Activated CD4-positive, alpha-beta T cell treated with anti-CD3 and anti-CD28 coated beads, Interleukin-2, amount 10 ng/mL, durations not matched to agents 7 days and 5 days (primary cell): ENCODE data around the gene DEPDC5. TPM values are rescaled to one million over a fixed set of nuclear protein-coding genes. Genes with fewer than 3 reads are reported as not detected.
"Not testable (repeated sequence)": the region's sequence is repeated elsewhere in the genome, so short reads cannot be mapped to it uniquely, and the experiment has no call there.

Experiments used
- CTCF ChIA-PET: fragments of 350-600 bp; sonication (Branson Sonifier 250); formaldehyde crosslinking; loops from one replicate; lab custom pipeline; 2021; ENCODE audit warnings: antibody characterized with exemption; lab: Charles Lee
- POLR2A ChIA-PET: fragments of 350-600 bp; sonication (Branson Sonifier 250); formaldehyde crosslinking; loops from one replicate; lab custom pipeline; 2021; ENCODE audit warnings: antibody characterized with exemption; lab: Charles Lee
- DNase-seq: peaks from one replicate; pipeline ENCODE4 v3.0.0-alpha.2; 2020
- H3K27ac Mint-ChIP-seq: one replicate; pipeline ENCODE4 v1.8.0; 2021; ENCODE audit warnings: mild to moderate bottlenecking, moderate library complexity, mixed read lengths
- H3K27me3 Mint-ChIP-seq: one replicate; pipeline ENCODE4 v1.8.0; 2021; ENCODE audit warnings: mixed read lengths
- H3K36me3 Mint-ChIP-seq: one replicate; pipeline ENCODE4 v1.8.0; 2021; ENCODE audit warnings: low read depth, mixed read lengths
- H3K4me1 Mint-ChIP-seq: one replicate; pipeline ENCODE4 v1.8.0; 2021; ENCODE audit warnings: mixed read lengths
- H3K4me3 Mint-ChIP-seq: one replicate; pipeline ENCODE4 v1.8.0; 2021; ENCODE audit warnings: mild to moderate bottlenecking, moderate library complexity, mixed read lengths
- H3K9me3 Mint-ChIP-seq: one replicate; pipeline ENCODE4 v1.8.0; 2021; ENCODE audit warnings: mixed read lengths
- total RNA-seq, 2 experiments: library from RNA; stranded (reverse); gene quantifications; one replicate each; pipeline ENCODE4 v1.2.3, GENCODE V29; 2021

DEPDC5 gene
- total RNA-seq, 2 experiments from 2014 or later: 39.5 to 41.1 TPM

- no peak overlapping the region for H3K27ac Mint-ChIP-seq
- ChIA-PET POLR2A (no interaction called here), CTCF (interaction anchor here (0.5 kb wide), 1 partner anchor 38 kb away, joined by 4 read pairs; no protein-coding TSS in a partner anchor)
- peaks cover 34% of the 10 kb centered on the region for H3K36me3 Mint-ChIP-seq
- peaks cover 38% of the 10 kb centered on the region for H3K4me1 Mint-ChIP-seq
- H3K27me3 Mint-ChIP-seq: no peaks in the 10 kb centered on the region
- no peak for DNase-seq
- H3K9me3 Mint-ChIP-seq: no peaks in the 10 kb centered on the region
- no peak overlapping the region for H3K4me3 Mint-ChIP-seq
Observed at GRCh38 chr22:31736458-31736857, 17.4 kb upstream of the DEPDC5 start.

GRCh38 chr22:31737932-31738331 is 15.9 kb upstream of the DEPDC5 start:
- peaks cover 41% of the 10 kb centered on the region for H3K36me3 Mint-ChIP-seq
- H3K9me3 Mint-ChIP-seq: no peaks in the 10 kb centered on the region
- ChIA-PET POLR2A (interaction anchor here (0.6 kb wide), 2 partner anchors 11 to 25 kb away, joined by 3 to 7 read pairs; no protein-coding TSS in a partner anchor), CTCF (interaction anchor here (1.1 to 1.4 kb wide), 2 partner anchors 12 to 425 kb away, joined by 3 read pairs; no protein-coding TSS in a partner anchor)
- no peak for DNase-seq
- H3K27ac Mint-ChIP-seq: peak overlapping the region; percentile 47
- no peak overlapping the region for H3K4me3 Mint-ChIP-seq
- H3K27me3 Mint-ChIP-seq: no peaks in the 10 kb centered on the region
- H3K4me1 Mint-ChIP-seq: peaks cover 44% of the 10 kb centered on the region

- ChIA-PET POLR2A (interaction anchor here (0.6 kb wide), 1 partner anchor 10 kb away, joined by 3 read pairs; no protein-coding TSS in a partner anchor), CTCF (interaction anchor here (1.1 to 1.4 kb wide), 2 partner anchors 13 to 426 kb away, joined by 3 read pairs; no protein-coding TSS in a partner anchor)
- no peak for DNase-seq
- Mint-ChIP-seq H3K36me3 (peaks cover 38% of the 10 kb centered on the region), H3K27ac (peak overlapping the region; percentile 47), H3K27me3 (no peaks in the 10 kb centered on the region), H3K4me1 (peaks cover 43% of the 10 kb centered on the region), H3K4me3 (no peak overlapping the region), H3K9me3 (no peaks in the 10 kb centered on the region)
Observed at GRCh38 chr22:31738566-31738965, 15.3 kb upstream of the DEPDC5 start.

- Mint-ChIP-seq H3K9me3 (no peaks in the 10 kb centered on the region), H3K4me1 (peaks cover 42% of the 10 kb centered on the region), H3K27ac (no peak overlapping the region), H3K4me3 (no peak overlapping the region), H3K36me3 (peaks cover 35% of the 10 kb centered on the region), H3K27me3 (no peaks in the 10 kb centered on the region)
- ChIA-PET POLR2A (interaction anchor here (0.6 kb wide), 1 partner anchor 64 kb away, joined by 3 read pairs; no protein-coding TSS in a partner anchor), CTCF (no interaction called here)
- no peak for DNase-seq
Observed at GRCh38 chr22:31739795-31740201, 14.0 kb upstream of the DEPDC5 start.

- POLR2A ChIA-PET, H3K27me3 Mint-ChIP-seq, H3K9me3 Mint-ChIP-seq, DNase-seq, CTCF ChIA-PET, H3K27ac Mint-ChIP-seq, H3K4me3 Mint-ChIP-seq: not testable (repeated sequence)
- H3K36me3 Mint-ChIP-seq: peaks cover 33% of the 10 kb centered on the region
- peaks cover 41% of the 10 kb centered on the region for H3K4me1 Mint-ChIP-seq
Observed at GRCh38 chr22:31740314-31740713, 13.5 kb upstream of the DEPDC5 start.

- peak overlapping the region; percentile 33 for H3K27ac Mint-ChIP-seq
- ChIA-PET POLR2A (no interaction called here), CTCF (no interaction called here)
- H3K4me1 Mint-ChIP-seq: peaks cover 44% of the 10 kb centered on the region
- peaks cover 33% of the 10 kb centered on the region for H3K36me3 Mint-ChIP-seq
- H3K4me3 Mint-ChIP-seq: no peak overlapping the region
- no peak for DNase-seq
- H3K9me3 Mint-ChIP-seq: no peaks in the 10 kb centered on the region
- no peaks in the 10 kb centered on the region for H3K27me3 Mint-ChIP-seq
Observed at GRCh38 chr22:31742115-31742514, 11.7 kb upstream of the DEPDC5 start.

GRCh38 chr22:31742682-31743081 is 11.1 kb upstream of the DEPDC5 start:
- no peaks in the 10 kb centered on the region for H3K27me3 Mint-ChIP-seq
- ChIA-PET CTCF (no interaction called here), POLR2A (no interaction called here)
- no peak for DNase-seq
- H3K27ac Mint-ChIP-seq: no peak overlapping the region
- no peaks in the 10 kb centered on the region for H3K9me3 Mint-ChIP-seq
- no peak overlapping the region for H3K4me3 Mint-ChIP-seq
- H3K4me1 Mint-ChIP-seq: peaks cover 47% of the 10 kb centered on the region
- peaks cover 37% of the 10 kb centered on the region for H3K36me3 Mint-ChIP-seq

- Mint-ChIP-seq H3K4me1 (peaks cover 48% of the 10 kb centered on the region), H3K27ac (no peak overlapping the region), H3K4me3 (no peak overlapping the region), H3K27me3 (no peaks in the 10 kb centered on the region), H3K36me3 (peaks cover 33% of the 10 kb centered on the region), H3K9me3 (no peaks in the 10 kb centered on the region)
- no peak for DNase-seq
- CTCF ChIA-PET: interaction anchor here (0.6 to 0.7 kb wide), 4 partner anchors 26 to 165 kb away, joined by 3 to 7 read pairs (median 4); no protein-coding TSS in a partner anchor
- POLR2A ChIA-PET: no interaction called here
Observed at GRCh38 chr22:31743871-31744270, 9.9 kb upstream of the DEPDC5 start.

GRCh38 chr22:31747441-31747840 is 6.4 kb upstream of the DEPDC5 start:
- Mint-ChIP-seq H3K9me3 (no peaks in the 10 kb centered on the region), H3K27ac (peak overlapping the region; percentile 57), H3K4me3 (no peak overlapping the region), H3K27me3 (no peaks in the 10 kb centered on the region), H3K4me1 (peaks cover 43% of the 10 kb centered on the region), H3K36me3 (peaks cover 26% of the 10 kb centered on the region)
- CTCF ChIA-PET: no interaction called here
- DNase-seq: no peak
- POLR2A ChIA-PET: no interaction called here

- CTCF ChIA-PET: interaction anchor here (2.8 kb wide), 1 partner anchor 83 kb away, joined by 6 read pairs; no protein-coding TSS in a partner anchor
- H3K4me1 Mint-ChIP-seq: peaks cover 50% of the 10 kb centered on the region
Observed at GRCh38 chr22:31748490-31748889, 5.3 kb upstream of the DEPDC5 start.

GRCh38 chr22:31749636-31750364 is 4.0 kb upstream of the DEPDC5 start, which contains the start of gene PRR14L:
Gene PRR14L (minus strand): TSS chr22:31750132. CDS start chr22:31738860, 11,272 bp downstream.
- ChIA-PET POLR2A (no interaction called here), CTCF (interaction anchor here (1.0 to 2.8 kb wide), 3 partner anchors 10 to 84 kb away, joined by 3 to 6 read pairs (median 3); no protein-coding TSS in a partner anchor)
- H3K27me3 Mint-ChIP-seq: no peaks in the 10 kb centered on the region
- H3K36me3 Mint-ChIP-seq: peaks cover 16% of the 10 kb centered on the region
- no peaks in the 10 kb centered on the region for H3K9me3 Mint-ChIP-seq
- peak within 1 kb of the TSS; percentile 95 for H3K27ac Mint-ChIP-seq
- peak; percentile 98 for DNase-seq
- H3K4me3 Mint-ChIP-seq: peak within 1 kb of the TSS; percentile 89
- H3K4me1 Mint-ChIP-seq: peaks cover 54% of the 10 kb centered on the region

More at GRCh38 chr22:31748490-31748889, 5.3 kb upstream of the DEPDC5 start:
- POLR2A ChIA-PET: interaction anchor here (0.7 kb wide), 1 partner anchor 10 kb away, joined by 3 read pairs; no protein-coding TSS in a partner anchor
- H3K27ac Mint-ChIP-seq: peak overlapping the region; percentile 95
- peak overlapping the region; percentile 89 for H3K4me3 Mint-ChIP-seq
- no peaks in the 10 kb centered on the region for H3K9me3 Mint-ChIP-seq
- peaks cover 21% of the 10 kb centered on the region for H3K36me3 Mint-ChIP-seq
- no peaks in the 10 kb centered on the region for H3K27me3 Mint-ChIP-seq
- DNase-seq: no peak

GRCh38 chr22:31750365-31751284 is 3.2 kb upstream of the DEPDC5 start:
- CTCF ChIA-PET: interaction anchor here (1.2 to 2.8 kb wide), 2 partner anchors 9 to 85 kb away, joined by 3 to 6 read pairs; no protein-coding TSS in a partner anchor
- POLR2A ChIA-PET: no interaction called here
- H3K27me3 Mint-ChIP-seq: no peaks in the 10 kb centered on the region
- H3K27ac Mint-ChIP-seq: peak overlapping the region; percentile 95
- peaks cover 16% of the 10 kb centered on the region for H3K36me3 Mint-ChIP-seq
- no peak for DNase-seq
- peak overlapping the region; percentile 89 for H3K4me3 Mint-ChIP-seq
- no peaks in the 10 kb centered on the region for H3K9me3 Mint-ChIP-seq
- peaks cover 62% of the 10 kb centered on the region for H3K4me1 Mint-ChIP-seq
